ENCODE data around the gene PSTPIP2. TPM values are rescaled to one million over a fixed set of nuclear protein-coding genes. Genes with fewer than 3 reads are reported as not detected.

The PSTPIP2 gene
- total RNA-seq, 4 donors from 2014 or later, result 0.59 to 5.9 (median 3.2) TPM

GRCh38 chr18:46061387-46061786 is 10.7 kb downstream of the PSTPIP2 start:
- Histone ChIP-seq H3K4me1 (no peaks in the 10 kb centered on the region), H3K36me3 (no peaks in the 10 kb centered on the region), H3K27me3 (no peaks in the 10 kb centered on the region), H3K27ac (no peak overlapping the region), H3K4me3 (no peak overlapping the region), H3K9me3 (no peaks in the 10 kb centered on the region)
- intact Hi-C loops (cut with DNase I; ENCODE audit: low total_unique reads), result no loop called here
- DNase-seq, result no peak
- TF ChIP-seq POLR2A (IDR thresholded peaks at IDR 0.05), result no peak
- TF ChIP-seq CTCF (IDR thresholded peaks at IDR 0.05), result no peak

- H3K9me3 ChIP-seq, result no peaks in the 10 kb centered on the region
- no peak for TF ChIP-seq POLR2A (IDR thresholded peaks at IDR 0.05)
- H3K27ac ChIP-seq, result no peak overlapping the region
- no peaks in the 10 kb centered on the region for H3K4me1 ChIP-seq
- no peaks in the 10 kb centered on the region for H3K27me3 ChIP-seq
- no peak for DNase-seq
- no peak overlapping the region for H3K4me3 ChIP-seq
- no peaks in the 10 kb centered on the region for H3K36me3 ChIP-seq
- intact Hi-C loops (cut with DNase I; ENCODE audit: low total_unique reads), result no loop called here
These were observed 11.7 kb downstream of the PSTPIP2 start for GRCh38 chr18:46060359-46060841.

DNA sequence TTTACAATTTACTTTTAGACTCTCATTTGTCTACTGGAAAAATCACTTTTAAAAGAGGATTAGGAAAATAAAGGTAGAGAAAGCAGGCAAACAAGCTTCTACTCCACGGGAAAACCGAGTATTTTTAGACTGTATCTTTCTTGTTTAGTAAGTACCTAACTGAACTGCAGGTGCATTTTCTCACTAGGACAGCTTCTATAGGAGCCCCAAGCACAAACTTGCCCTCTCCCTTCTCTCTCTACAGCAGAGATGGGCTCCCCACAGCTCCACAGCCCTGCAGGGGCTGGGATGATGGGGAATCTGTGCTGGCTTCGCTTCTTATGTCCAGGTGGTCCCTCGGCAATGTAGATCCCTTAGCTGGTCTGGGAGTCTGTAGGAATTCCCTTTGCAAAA is 16.2 kb downstream of the PSTPIP2 start:
- no peak for DNase-seq
- TF ChIP-seq POLR2A (IDR thresholded peaks at IDR 0.05), result no peak
- TF ChIP-seq CTCF (IDR thresholded peaks at IDR 0.05), result no peak
- H3K27me3 ChIP-seq, result no peaks in the 10 kb centered on the region
- no peaks in the 10 kb centered on the region for H3K36me3 ChIP-seq
- no peaks in the 10 kb centered on the region for H3K4me1 ChIP-seq
- intact Hi-C loops (cut with DNase I; ENCODE audit: low total_unique reads), result no loop called here
- H3K4me3 ChIP-seq, result no peak overlapping the region
- H3K9me3 ChIP-seq, result no peaks in the 10 kb centered on the region
- no peak overlapping the region for H3K27ac ChIP-seq

GRCh38 chr18:46054956-46055837 is 16.9 kb downstream of the PSTPIP2 start:
- Histone ChIP-seq H3K4me1 (no peaks in the 10 kb centered on the region), H3K27ac (no peak overlapping the region), H3K4me3 (no peak overlapping the region), H3K9me3 (no peaks in the 10 kb centered on the region), H3K36me3 (no peaks in the 10 kb centered on the region), H3K27me3 (no peaks in the 10 kb centered on the region)
- intact Hi-C loops (cut with DNase I; ENCODE audit: low total_unique reads), result no loop called here
- TF ChIP-seq CTCF (IDR thresholded peaks at IDR 0.05), result no peak
- TF ChIP-seq POLR2A (IDR thresholded peaks at IDR 0.05), result no peak
- DNase-seq, result no peak

DNA sequence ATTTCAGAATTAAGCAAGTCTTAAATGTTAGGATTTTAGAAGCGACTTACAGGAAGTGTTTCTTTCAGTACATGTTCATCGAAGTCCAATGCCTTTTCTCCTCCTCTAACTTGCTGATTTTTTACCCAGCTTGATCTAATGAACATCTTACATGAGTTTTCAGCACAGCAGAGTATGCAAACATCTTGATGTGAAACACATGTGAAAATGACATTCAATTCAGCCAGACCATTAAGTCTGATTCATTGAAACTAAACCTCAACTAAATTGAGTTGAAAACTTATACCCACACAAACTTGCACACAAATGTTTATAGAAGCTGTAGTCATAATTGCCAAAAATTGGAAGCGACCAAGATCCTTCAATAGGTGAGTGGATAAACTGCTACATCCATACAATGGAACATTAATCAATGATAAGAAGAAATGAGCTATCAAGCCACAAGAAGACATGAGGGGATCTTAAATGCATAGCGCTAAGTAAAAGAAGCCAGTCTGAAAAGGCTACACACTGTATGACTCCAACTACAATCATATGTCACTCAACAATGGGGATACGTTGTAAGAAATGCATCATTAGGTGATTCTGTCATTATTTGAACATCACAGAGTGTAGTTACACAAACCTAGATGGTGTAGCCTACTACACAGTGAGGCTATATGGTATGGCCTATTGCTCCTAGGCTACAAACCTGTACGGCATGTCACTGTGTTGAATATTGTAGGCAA is 18.5 kb downstream of the PSTPIP2 start:
- no peaks in the 10 kb centered on the region for H3K27me3 ChIP-seq
- H3K4me3 ChIP-seq, result no peak overlapping the region
- no peaks in the 10 kb centered on the region for H3K9me3 ChIP-seq
- no peaks in the 10 kb centered on the region for H3K36me3 ChIP-seq
- H3K27ac ChIP-seq, result no peak overlapping the region
- no peaks in the 10 kb centered on the region for H3K4me1 ChIP-seq
- DNase-seq, result no peak
- intact Hi-C loops (cut with DNase I; ENCODE audit: low total_unique reads), result no loop called here
- TF ChIP-seq POLR2A (IDR thresholded peaks at IDR 0.05), result no peak
- no peak for TF ChIP-seq CTCF (IDR thresholded peaks at IDR 0.05)

All from uterus (tissue), 4 donors.